Stomach (tissue), 4 donors: Measurements from ENCODE around the gene NKX1-2.

ENCODE experiments used
- EP300 ChIP-seq: sonication (generic); formaldehyde crosslinking; IDR thresholded peaks from one replicate; pipeline ENCODE4 v1.6.1; 2017; ENCODE audit warnings: antibody characterized with exemption
- POLR2A ChIP-seq, 4 donors: fragments of 450-650 bp; IDR thresholded peaks; one replicate each; pipeline ENCODE4 v1.6.1; 2016; ENCODE audit warnings: antibody characterized with exemption in 4 of 4, control low read depth in 2 of 4, mild to moderate bottlenecking in 1 of 4, moderate library complexity in 1 of 4
- POLR2AphosphoS5 ChIP-seq, 3 donors: sonication (generic); formaldehyde crosslinking; IDR thresholded peaks; one replicate each; pipeline ENCODE4 v1.6.1; 2016; ENCODE audit warnings: antibody characterized with exemption in 3 of 3
- TF ChIP-seq, protein P1 (sequence below), 7 experiments: fragments of 450-650 bp in 4 of 7; fragments of 200-600 bp in 3 of 7; sonication (generic) in 3 of 7; IDR thresholded peaks; one replicate each; pipeline ENCODE4 v1.5.1; 2016 to 2019; ENCODE audit warnings: antibody characterized with exemption in 7 of 7, control low read depth in 2 of 7, mild to moderate bottlenecking in 1 of 7

DNA sequence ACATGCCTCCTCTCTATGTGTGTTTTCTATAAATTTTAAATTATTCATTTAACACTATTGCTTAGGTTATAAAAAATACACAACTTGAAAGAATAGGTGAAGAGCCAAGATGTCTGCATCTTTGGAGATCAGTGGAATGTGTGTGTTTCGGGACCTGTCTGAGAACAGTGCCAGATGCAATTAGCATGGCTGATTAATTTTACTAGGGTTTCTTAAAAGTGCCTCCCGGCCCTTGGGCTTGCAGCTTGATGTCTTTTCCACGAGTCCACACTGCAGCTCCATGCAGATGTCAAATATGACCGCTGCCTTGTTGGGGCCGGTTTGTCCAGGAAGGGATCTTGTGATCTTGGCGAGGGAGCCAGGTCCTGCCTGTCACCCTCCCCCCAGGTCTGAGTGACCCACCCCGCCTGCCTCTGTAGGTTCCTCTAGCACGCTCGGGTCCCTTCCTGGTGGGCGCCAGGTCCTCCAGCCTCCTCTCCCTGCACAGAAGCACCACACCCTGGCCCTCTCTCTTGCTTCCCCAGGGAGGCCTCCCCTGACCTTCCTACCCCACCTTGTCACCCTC lies 32.5 kb upstream of the NKX1-2 start:
- TF ChIP-seq, protein P1, sequence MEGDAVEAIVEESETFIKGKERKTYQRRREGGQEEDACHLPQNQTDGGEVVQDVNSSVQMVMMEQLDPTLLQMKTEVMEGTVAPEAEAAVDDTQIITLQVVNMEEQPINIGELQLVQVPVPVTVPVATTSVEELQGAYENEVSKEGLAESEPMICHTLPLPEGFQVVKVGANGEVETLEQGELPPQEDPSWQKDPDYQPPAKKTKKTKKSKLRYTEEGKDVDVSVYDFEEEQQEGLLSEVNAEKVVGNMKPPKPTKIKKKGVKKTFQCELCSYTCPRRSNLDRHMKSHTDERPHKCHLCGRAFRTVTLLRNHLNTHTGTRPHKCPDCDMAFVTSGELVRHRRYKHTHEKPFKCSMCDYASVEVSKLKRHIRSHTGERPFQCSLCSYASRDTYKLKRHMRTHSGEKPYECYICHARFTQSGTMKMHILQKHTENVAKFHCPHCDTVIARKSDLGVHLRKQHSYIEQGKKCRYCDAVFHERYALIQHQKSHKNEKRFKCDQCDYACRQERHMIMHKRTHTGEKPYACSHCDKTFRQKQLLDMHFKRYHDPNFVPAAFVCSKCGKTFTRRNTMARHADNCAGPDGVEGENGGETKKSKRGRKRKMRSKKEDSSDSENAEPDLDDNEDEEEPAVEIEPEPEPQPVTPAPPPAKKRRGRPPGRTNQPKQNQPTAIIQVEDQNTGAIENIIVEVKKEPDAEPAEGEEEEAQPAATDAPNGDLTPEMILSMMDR (IDR thresholded peaks at IDR 0.05), result no peak
- TF ChIP-seq EP300, result no peak
- TF ChIP-seq POLR2A (IDR thresholded peaks at IDR 0.05), result no peak
- no peak for TF ChIP-seq POLR2AphosphoS5 (IDR thresholded peaks at IDR 0.05)
